NCI-H446 (cell line): ENCODE measurements around the gene SCG5.

ENCODE experiments used
- DNase-seq, 2 experiments: peaks; one replicate each; lab custom pipeline; 2025; lab: John Stamatoyannopoulos, UW

Gene SCG5

DNA sequence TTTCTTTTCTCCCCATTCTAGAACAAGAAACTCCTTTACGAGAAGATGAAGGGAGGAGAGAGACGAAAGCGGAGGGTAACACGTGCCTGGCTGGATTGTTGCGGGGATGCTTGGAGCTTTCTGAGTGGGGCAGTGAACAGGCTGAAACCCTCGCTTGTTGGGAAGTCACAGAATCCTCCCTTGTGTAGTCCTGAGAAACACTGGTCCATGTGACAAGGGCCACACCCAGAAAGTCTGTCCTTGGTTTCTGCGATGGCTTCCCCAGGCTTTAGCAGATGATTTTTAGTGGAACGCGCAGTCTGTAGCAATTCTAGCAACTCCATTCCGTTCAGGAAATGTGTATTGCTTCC lies 50.2 kb downstream of the SCG5 start:
- no peak for DNase-seq

DNA sequence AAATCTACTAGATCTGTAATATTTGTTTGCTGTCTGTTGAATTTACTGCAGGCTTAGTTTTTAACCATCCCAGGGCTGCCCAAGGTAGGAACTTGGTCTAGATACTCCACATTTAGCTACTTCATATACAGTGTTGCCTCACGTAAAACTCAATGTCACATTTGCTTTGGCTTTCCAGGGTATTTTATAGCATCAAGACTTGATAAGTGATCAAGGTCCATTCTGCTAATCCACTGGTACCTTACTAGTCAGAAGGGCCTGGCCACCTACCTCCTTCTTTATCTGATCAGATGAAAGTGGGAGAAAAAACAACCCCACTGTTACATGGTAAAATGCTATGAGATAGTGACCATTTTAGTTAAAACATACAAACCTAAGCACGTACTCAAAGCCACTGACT lies 50.8 kb downstream of the SCG5 start:
- no peak for DNase-seq

DNA sequence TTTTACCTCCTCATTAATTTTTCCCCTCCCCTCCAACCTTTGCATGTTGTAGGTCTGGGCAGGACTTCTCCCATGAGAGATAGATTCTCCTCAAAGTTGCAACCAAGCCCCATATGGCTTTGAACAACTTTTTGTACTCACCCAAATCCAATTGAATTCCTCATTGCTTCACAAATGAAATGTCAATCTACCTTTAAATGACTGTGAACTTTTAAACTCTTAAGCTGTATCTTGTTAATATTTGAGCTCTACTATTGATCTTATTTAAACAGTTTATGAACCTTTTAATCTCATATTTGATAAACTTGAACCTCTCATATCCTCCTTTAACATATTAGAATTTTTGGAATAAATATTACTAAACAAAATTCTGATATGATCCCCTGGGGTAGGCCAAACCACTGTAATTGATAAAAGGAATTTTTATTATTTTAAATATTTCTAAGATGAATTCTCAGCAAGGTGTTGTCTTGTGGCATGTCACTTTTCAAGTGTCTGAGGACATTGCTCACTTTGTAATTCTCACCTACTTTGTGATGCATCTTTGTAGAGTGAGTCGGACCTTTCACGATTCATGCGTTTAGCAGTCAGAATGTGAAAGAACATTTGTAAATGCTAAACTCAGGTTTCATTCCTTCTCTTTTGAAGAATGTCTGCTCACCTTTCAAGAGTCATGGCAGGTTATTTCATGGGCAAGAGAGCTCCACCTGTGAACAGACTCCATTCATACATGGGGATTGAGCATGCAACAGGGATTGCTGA lies 52.9 kb downstream of the SCG5 start:
- no peak for DNase-seq

DNA sequence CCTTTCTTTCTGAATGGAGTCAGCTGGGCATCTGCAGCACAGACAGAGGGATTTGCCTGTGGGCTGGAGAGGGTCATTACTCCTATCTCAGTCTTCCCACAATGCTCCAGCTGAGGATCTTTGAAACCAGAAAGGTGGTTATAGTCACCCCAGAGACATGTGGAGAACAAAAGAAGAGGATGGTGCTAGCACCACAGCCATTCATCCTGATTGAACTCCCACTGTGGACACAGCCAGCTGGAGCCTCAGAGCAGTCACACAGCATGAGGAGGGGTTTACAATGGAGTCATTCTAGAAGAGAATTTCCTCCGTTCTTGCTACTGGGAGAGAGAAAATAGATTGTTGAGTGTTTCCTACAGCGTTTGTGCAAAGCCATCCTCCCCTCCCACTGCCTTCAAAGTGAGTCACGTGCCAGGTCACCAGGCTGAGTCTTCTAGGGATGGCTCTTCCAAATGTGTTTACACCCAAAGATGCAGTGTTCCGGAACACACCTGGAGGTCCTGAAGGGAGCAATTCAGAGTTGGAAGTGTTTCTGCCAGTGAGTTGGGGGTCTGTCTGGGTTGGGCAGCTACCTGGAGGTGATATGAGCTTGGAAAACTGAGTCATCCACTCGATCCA lies 57.4 kb downstream of the SCG5 start:
- DNase-seq: no peak

DNA sequence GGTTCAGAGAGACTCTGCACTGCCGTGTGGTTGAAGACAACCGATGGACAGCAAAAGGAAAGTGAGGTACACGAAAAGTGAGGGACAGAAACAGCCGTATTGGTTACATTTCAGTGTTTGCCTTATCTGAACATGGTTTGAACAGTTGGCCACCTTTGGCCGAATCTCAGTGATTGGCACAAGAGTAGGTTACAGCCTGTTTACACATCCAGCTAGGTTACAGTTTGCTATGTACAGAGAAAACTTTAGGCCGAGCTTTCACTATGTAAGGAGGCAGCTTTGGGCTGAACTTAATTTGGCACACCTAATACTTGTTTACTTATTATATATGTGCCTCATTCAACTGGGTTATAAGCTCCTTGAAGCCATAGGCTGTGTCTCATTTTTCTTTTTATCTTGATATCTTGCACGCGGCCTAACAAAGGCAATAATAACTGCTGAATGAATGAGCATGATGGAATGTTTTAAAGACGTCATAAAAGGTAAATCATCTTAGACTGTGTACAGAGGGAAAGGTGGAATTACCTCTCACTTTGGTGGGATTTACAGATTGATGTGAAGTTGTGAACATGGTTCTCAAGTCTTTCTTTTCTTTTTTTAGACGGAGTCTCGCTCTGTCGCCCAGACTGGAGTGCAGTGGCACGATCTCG lies 59.1 kb downstream of the SCG5 start:
- no peak for DNase-seq

DNA sequence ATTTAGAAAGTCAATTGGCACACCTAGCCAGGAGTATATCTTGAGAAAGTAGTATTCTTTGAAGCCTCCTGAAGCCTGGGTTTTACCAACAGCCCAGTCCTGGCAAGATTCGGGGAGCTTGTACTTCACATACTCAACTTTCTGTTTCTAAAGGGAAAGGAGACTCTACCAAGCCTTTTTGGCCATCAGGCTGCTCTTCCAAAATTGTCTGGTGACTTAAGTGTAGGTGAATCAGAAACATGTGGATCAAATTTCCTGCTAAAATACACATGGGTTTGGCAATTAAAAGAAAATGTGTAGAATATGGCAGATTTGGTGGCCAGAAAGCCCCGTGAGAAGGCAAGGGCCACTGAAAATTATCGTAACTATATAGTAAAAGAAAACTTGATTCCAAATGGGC lies 60.4 kb downstream of the SCG5 start:
- DNase-seq: no peak

DNA sequence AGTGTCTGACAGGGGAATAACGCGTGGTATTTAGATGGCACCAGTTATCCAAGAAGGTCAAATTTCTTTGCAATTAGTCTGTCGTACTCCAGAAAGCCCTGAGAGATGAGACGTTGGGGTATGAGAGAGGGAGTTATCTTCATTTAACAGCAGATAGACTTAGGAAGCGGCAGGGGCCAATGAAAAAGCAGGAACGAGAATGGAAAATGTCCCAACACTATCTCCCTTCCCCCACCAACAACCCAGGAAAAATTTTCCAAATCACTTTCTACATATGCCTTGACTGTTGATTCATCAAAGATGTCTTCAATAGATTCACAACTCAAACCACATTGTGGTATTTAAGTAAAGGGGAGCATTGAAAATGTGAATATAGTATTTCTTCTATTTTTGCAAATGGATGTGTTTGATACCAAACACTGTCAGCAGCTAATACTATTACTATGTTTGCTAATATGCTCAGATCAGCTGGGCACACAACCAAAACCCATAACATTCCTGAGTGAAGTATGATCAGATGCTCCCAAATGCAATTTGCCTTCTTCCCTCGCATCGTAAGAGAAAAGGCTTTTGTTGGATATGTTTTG lies 63.0 kb downstream of the SCG5 start:
- no peak for DNase-seq

DNA sequence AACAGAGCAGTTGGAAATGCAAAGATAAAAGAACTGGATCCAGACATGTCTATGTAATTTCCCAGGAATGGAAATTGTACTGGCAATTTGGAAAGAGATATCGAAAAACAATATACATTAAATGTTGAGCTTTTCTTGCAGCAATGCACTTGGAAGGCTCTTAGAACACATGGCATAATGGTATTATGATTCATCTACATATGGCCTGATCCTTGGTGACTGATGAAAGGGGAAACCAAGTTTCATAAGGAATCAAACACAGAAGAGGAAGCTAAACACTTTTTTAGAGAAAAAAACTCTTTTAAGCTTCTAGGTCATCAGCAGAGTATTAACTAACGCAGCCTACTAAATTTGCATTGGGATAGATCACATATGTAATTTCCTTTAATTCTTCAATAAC lies 63.9 kb downstream of the SCG5 start:
- DNase-seq: no peak

DNA sequence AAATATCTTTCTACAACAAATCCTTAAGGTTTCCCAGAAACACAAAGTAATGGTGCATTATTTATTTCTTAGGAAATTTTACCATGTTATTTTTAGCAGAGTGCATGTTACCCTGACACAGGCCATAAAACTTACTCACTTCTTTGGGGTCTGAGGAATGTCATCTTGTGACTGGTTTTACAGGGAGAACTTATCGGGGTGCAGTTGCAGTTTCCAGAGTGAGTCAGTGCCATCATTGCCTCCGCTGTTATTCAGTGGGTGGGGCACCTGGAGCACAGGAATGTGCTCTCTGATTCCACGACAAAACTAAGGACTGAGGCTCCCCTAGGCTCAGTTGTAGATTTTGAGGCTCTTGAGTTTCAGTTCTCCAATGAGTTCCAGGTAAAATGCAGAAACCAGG lies 65.2 kb downstream of the SCG5 start:
- DNase-seq: no peak

DNA sequence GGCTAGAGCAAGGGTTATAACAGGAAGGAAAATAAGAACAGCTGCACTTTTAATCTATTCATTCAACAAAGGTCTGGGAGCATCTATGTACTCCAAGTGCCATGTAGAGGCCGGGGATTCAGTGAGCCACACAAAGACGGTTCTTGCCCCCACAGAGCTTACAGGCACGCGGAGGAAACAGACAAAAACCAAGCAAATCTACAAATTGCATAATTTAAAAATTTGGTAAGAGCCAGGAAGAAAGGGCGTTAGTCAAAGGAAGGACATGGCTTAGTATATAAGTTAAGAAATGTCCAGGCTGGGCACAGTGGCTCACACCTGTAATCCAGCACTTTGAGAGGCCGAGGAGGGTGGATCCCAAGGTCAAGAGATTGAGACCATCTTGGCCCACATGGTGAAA lies 65.9 kb downstream of the SCG5 start:
- no peak for DNase-seq

DNA sequence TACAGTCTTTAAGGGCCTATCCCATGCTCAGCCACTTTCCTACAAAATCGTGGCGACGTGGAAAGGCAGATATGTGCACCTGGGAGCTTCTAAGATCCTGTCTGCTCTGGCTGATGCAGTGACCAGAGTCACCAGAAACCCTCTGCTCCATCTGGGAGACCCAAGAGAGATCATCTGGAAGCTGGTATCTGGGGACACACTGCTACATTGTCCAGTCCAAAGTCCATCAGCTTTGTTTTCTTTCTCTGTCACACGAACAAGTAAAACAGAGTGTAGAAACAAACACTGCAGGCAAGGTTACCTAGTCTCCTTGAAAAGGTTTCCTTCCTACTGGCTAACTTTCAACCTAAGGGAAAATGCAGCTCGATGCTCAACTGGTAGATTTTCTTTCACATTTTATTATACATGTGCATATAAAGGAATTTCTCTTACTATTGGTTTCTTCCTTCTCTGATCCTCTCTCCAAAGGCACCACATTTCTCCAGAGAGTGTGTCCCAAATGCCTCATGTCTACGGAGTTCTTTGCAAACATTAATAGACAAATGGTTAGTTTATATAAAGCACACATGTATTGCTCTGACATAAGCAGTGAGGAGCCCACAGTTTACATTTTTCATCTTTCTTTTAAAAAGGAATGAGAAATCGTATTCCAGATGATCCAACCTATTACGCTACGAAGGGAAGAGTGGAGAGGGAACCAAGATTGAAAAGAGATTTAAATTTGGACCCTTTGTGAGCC lies 68.0 kb downstream of the SCG5 start:
- DNase-seq: no peak

DNA sequence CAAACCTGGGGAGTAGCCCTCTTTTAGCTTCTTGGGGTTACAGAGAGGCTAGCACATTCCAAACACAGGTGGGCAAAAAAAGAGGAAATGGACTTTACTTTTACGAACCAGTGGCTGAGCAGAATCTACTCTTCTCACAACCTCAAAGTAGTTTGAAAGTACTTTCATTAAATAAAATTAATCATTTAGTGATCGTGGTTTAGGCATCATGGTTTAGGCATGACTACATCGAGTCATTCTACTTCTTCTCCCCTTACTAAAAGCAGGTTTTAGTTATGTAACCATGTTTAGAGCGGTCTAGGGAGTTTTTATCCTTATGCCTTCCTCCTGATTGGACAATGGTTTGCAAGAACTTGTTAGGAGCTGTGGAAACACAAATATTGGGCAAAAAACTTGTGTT lies 73.8 kb downstream of the SCG5 start:
- no peak for DNase-seq

DNA sequence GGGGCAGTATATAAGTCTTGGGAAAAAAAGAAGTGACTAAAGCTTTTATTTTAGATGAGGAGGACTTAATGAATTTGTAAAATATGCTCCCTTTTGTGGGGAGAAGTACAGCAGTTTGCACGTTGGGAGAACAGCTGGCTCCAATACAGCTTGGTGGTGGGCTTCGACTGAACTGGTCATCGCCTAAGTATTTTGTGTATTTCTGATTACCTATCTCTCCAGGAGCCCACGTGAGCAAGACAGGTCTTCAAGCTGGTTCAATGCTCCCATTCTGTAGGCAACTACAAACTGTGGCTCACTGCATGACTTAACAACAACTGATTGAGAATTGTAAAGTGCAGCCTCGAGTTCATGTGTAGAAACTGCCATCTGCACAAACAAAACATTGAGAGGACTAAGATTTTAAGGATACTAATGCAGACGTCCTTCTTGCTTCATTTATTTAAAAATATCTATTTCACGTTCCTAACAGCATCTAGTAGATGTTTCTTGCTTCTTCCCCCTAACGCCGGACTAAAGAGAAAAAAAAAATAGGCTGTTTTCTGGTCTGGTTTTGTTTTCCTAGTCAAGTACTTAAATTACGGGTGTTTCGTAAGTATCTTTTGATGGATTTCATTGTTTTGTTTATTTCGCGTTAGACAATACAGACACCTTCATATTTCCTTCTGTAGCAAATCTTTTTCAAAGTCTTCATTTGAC lies 74.9 kb downstream of the SCG5 start:
- no peak for DNase-seq

DNA sequence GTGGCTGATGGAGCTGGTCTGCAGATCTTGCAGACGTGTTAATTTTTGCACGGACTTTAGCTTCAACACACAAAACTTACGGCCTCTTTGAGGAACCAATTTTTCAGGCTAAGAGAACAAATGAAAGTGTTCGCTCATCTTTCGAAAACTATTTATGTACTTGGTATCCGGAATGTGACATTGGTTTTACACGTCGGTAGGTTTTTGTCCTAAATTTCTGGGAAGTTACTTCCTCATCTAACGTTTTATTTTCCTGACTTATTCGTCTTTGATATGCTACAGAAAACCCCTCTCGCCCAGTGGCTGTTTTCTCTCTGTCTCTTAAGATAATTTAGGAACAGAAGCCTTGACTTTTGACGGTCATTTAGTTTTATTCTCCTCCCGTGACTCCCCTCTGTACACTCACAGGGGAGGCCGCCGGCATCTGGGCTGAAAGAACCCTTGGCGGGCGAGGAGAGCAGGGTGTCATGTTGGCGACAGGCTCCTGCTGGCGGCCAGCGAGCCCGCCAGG lies 75.5 kb downstream of the SCG5 start:
- DNase-seq: no peak

DNA sequence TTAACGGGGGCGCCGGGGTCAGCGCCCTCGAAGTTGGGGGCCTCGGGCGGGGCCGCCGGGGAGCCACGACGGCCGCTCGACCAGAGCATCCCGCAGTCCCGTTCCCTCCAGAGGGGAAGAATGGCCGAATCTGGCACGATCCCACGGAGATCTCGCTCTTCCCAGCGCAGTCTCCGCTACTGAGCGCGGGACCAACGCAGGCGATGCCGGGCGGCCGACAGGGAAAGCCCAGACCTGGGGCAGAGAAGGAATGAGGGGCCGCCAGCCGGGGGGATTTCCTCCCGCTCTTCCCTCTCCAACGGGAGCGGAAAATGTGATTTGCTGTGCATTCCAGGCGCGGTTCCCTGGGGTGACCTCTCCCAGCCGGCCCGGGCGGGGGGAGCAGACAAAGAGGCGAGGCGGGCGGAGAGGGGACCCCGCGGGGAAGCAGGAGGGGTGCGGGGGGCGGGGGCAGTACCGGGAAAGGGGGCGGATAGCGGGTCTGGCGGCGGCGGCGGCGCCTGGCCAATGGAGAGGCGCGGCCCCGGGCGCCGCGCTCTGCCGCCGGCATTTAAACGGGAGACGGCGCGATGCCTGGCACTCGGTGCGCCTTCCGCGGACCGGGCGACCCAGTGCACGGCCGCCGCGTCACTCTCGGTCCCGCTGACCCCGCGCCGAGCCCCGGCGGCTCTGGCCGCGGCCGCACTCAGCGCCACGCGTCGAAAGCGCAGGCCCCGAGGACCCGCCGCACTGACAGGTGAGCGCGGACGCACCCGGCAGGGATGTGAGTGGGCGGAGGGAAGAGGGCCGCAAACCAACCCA lies 76.1 kb downstream of the SCG5 start, which contains the start of gene GREM1:
Gene GREM1 (plus strand): TSS at position 579 of the 801 bp plus-strand sequence. CDS start 12,687 bp downstream, outside the sequence.
- no peak for DNase-seq

DNA sequence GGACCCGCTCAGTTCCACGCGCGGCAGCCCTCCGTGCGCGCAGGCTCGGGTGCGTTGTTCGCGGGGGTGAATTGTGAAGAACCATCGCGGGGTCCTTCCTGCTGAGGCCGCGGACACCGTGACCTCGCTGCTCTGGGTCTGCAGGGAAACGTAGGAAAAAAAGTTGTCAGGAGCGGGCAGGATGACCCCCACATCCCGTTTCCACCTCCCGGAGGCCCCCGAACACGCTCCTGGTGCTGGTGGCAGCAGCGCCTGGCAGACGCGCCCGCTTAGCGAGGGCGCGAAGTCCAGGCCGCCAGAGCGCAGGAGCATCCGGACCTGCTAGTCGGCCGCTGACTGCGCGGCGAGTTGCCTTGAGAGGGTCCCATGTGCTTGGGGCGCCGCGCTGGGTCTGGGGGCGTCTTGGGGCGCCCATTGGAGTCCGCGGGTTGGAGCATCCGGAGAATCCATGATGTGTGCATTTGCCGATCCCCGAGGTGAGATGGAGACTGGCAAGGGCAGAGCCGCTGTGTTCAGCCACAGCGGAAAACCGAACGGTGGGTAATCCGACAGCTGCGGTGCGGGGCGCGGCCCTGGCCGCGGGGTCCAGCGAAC lies 76.8 kb downstream of the SCG5 start:
- no peak for DNase-seq

DNA sequence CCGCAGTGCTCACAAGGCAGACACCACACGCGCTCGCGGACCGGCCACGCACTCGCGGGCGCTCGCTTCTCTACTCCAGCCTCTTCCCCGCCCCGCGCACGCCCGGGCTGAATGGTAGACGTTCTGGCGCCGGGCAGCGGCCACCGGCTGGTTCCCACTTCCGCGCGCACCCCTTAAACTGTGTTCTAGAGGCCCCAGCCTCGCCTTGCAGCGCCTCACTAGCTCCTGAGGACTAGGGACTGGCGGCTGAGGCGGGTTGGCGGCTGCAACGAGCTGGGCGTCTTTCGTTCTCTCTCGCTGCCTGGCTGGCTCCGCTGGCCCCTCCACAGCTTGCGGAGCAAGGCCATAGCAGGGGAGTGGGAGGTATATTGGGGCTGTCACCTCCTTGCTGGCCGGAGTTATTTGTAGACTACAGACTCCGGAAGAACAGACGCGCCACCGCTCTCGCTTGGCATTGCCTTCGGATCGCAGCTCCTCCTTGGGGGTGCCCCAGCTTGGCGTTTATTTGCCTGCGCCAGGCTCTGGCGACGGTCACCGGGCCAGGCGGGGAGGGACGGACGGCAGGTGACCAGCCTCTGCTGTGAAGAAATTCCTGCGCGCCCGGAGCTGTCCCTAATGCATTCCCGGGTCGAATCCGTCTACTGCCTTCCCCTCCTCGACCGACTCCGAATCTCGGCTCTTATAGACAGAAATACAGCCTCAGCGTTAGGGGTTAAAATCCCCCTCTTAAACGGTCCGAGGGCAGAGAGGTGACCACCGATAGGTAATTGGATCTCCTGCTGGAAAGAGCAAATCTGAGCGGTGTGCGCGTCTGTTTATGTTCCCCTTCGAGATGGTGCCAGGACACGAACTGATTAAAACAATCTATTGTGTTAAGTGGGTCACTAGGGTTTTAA lies 77.6 kb downstream of the SCG5 start:
- DNase-seq: no peak

DNA sequence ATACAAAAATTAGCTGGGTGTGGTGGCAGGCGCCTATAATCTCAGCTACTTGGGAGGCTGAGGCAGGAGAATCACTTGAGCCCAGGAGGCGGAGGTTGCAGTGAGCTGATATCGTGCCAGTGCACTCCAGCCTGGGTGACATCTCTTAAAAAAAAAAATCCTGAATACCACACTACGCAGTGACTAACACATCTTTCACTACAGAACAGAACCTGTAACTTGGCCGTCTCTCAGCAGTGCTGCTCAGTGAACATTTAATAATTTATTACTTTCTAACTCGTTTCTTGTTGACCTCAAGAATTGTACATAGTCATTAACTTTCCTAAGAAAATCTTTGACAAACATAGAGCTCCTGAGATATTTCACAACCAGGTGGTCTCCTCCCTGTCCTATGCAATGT lies 80.1 kb downstream of the SCG5 start:
- no peak for DNase-seq

DNA sequence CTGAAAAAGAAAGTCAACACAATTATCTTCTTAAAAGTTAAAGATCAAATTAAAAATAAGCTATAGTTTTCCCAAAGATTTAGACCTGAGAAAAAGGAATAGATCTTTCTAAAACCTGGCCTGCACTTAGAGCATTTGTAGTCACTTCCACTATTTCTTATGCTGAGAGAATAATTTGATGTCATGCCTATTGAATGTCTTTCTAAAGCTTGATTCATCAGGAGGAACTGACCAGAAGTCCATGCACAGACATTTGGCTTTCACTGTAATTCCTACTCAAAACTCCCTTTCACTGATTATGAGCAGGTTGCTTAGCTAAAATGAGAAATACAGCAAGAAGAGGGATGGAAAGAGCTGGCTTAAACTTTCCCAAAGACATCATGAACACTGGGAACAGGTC lies 80.6 kb downstream of the SCG5 start:
- no peak for DNase-seq
